HCT116 (cell line): ENCODE results near the gene BABAM2.

Source experiments
- ATF3 ChIP-seq: IDR thresholded peaks from 2 replicates; pipeline ENCODE4 v1.6.1; 2012
- CBX3 ChIP-seq: IDR thresholded peaks from 2 replicates; pipeline ENCODE4 v1.6.1; 2012; ENCODE audit warnings: low read depth
- CTCF ChIP-seq, 3 experiments: fragments of 200-600 bp in 1 of 3; sonication (generic) in 1 of 3; IDR thresholded peaks in 2 of 3; conservative IDR thresholded peaks in 1 of 3; 2 replicates each; pipeline ENCODE4 v1.5.1; 2012 to 2017; ENCODE audit warnings: low read depth in 2 of 3, low read length in 2 of 3, antibody characterized with exemption in 1 of 3, borderline replicate concordance in 1 of 3, control low read depth in 1 of 3, mild to moderate bottlenecking in 1 of 3, mixed read lengths in 1 of 3, mixed run types in 1 of 3, moderate library complexity in 1 of 3; ENCODE audit not compliant: insufficient read depth in 1 of 3
- EZH2 ChIP-seq: fragments of 200-600 bp; sonication (generic); IDR thresholded peaks from 2 replicates; pipeline ENCODE4 v1.6.1; 2017; ENCODE audit warnings: antibody characterized with exemption, mixed run types
- FOSL1 ChIP-seq: IDR thresholded peaks from 2 replicates; pipeline ENCODE4 v1.6.1; 2012; ENCODE audit warnings: low read depth
- JUND ChIP-seq: IDR thresholded peaks from 2 replicates; pipeline ENCODE4 v1.6.1; 2012
- POLR2A ChIP-seq: IDR thresholded peaks from 2 replicates; pipeline ENCODE4 v1.7.0; 2011; ENCODE audit warnings: borderline replicate concordance; ENCODE audit not compliant: insufficient read depth, insufficient read length; ENCODE audit errors: extremely low read depth
- POLR2AphosphoS5 ChIP-seq: IDR thresholded peaks from 2 replicates; pipeline ENCODE4 v1.6.1; 2011; ENCODE audit warnings: mild to moderate bottlenecking, low read depth, low read length, moderate library complexity
- SIN3A ChIP-seq: IDR thresholded peaks from 2 replicates; pipeline ENCODE4 v1.6.1; 2012; ENCODE audit warnings: low read depth
- SP1 ChIP-seq: IDR thresholded peaks from 2 replicates; pipeline ENCODE4 v1.6.1; 2012; ENCODE audit warnings: low read depth
- YY1 ChIP-seq: IDR thresholded peaks from 2 replicates; pipeline ENCODE4 v1.6.1; 2011; ENCODE audit warnings: low read length, low read depth, moderate library complexity, mild to moderate bottlenecking; ENCODE audit not compliant: insufficient replicate concordance; ENCODE audit errors: extremely low read depth
- ZFX ChIP-seq: fragments of 450-650 bp; IDR thresholded peaks from 2 replicates; pipeline ENCODE4 v1.6.1; 2017
- ZNF274 ChIP-seq: fragments of 200-500 bp; sonication (Bioruptor generic); IDR thresholded peaks from 2 replicates; pipeline ENCODE4 v1.6.1; 2014; ENCODE audit warnings: mild to moderate bottlenecking, low read depth, low read length, inconsistent platforms

GRCh38 chr2:28011322-28011737 lies 120.8 kb downstream of the BABAM2 start:
- TF ChIP-seq ZNF274: no peak
- TF ChIP-seq YY1: no peak
- TF ChIP-seq SIN3A: no peak
- no peak for TF ChIP-seq CTCF (IDR thresholded peaks at IDR 0.05 in 2 of 3, conservative IDR thresholded peaks at IDR 0.05 in 1 of 3; ENCODE audit: borderline replicate concordance in 1 of 3, insufficient read depth in 1 of 3, low read depth in 2 of 3, low read length in 2 of 3)
- TF ChIP-seq POLR2A: no peak
- TF ChIP-seq EZH2: no peak
- no peak for TF ChIP-seq FOSL1
- no peak for TF ChIP-seq SP1
- TF ChIP-seq ATF3: no peak
- no peak for TF ChIP-seq POLR2AphosphoS5
- TF ChIP-seq ZFX: no peak
- no peak for TF ChIP-seq JUND
- TF ChIP-seq CBX3: no peak
